Pons (tissue), 1 donor: ENCODE measurements around the gene ZNF629.
A peak's percentile ranks its signal among the peaks of the same experiment; 100 is the strongest.

ENCODE experiments used
- DNase-seq: peaks from one replicate; pipeline ENCODE4 v3.0.0-alpha.2; 2016; ENCODE audit warnings: low spot score

ZNF629 gene

GRCh38 chr16:30786115-30786935, 680 bp downstream of the ZNF629 start:
- no peak for DNase-seq

GRCh38 chr16:30785126-30786106, 1.6 kb downstream of the ZNF629 start:
- no peak for DNase-seq

GRCh38 chr16:30784215-30784614, 2.8 kb downstream of the ZNF629 start:
- DNase-seq = no peak

GRCh38 chr16:30783280-30784109, 3.5 kb downstream of the ZNF629 start:
- DNase-seq = no peak

GRCh38 chr16:30782486-30783279, 4.3 kb downstream of the ZNF629 start:
- no peak for DNase-seq

- no peak for DNase-seq
These were observed 6.5 kb downstream of the ZNF629 start for GRCh38 chr16:30780549-30780948.

- no peak for DNase-seq
These were observed 7.0 kb downstream of the ZNF629 start for GRCh38 chr16:30780021-30780420.

GRCh38 chr16:30779596-30779995, 7.4 kb downstream of the ZNF629 start:
- no peak for DNase-seq

GRCh38 chr16:30778549-30779244, 8.3 kb downstream of the ZNF629 start:
- DNase-seq = no peak

GRCh38 chr16:30777591-30778297, 9.3 kb downstream of the ZNF629 start:
- DNase-seq = no peak

- DNase-seq = peak; percentile 76
These were observed 11.4 kb downstream of the ZNF629 start for GRCh38 chr16:30775392-30776188.

- no peak for DNase-seq
These were observed 11.9 kb downstream of the ZNF629 start for GRCh38 chr16:30775131-30775391.

- DNase-seq = no peak
These were observed 12.5 kb downstream of the ZNF629 start for GRCh38 chr16:30774367-30775130.

- DNase-seq = no peak
These were observed 13.2 kb downstream of the ZNF629 start for GRCh38 chr16:30773826-30774225.

- DNase-seq = no peak
These were observed 15.3 kb downstream of the ZNF629 start for GRCh38 chr16:30771726-30772125.

- no peak for DNase-seq
These were observed 17.5 kb downstream of the ZNF629 start for GRCh38 chr16:30769379-30770089.

- DNase-seq = no peak
These were observed 18.3 kb downstream of the ZNF629 start for GRCh38 chr16:30768583-30769181.
